HPDE6-E6E7 (cell line): ENCODE results near the gene NOP16.

Source experiments
- DNase-seq: peaks from one replicate; pipeline ENCODE4 v3.0.0; 2011; ENCODE audit warnings: missing footprints; ENCODE audit errors: extremely low spot score

Gene NOP16, protein sequence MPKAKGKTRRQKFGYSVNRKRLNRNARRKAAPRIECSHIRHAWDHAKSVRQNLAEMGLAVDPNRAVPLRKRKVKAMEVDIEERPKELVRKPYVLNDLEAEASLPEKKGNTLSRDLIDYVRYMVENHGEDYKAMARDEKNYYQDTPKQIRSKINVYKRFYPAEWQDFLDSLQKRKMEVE

DNA sequence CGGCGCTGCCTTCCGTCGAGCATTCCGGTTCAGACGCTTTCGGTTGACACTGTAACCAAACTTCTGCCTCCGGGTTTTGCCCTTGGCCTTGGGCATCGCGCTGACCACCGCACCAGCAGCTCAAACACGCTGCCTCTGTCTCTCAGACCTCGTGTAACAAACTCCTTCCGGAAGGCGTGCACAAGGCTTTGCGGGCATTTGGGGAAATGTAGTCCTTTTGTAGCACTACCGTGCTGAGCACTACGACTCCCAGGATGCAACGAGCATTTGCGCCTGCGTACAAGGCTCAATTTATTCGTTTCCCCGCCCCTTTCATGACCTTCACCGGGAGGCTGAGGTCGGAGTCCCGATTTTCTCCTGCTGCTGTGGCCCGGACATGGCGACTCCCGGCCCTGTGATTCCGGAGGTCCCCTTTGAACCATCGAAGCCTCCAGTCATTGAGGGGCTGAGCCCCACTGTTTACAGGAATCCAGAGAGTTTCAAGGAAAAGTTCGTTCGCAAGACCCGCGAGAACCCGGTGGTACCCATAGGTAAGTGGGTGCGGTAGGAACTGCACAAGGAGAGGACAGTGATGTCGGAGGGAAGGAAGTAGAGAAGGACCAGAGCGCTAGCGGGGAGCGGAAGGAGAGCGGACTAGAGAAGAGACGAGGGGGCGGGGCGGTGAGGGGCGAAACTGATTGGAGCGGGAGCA, at the start of gene NOP16, which contains the start of gene HIGD2A:
TSS of gene NOP16 (minus strand) at position 155 of the 691 bp plus-strand sequence. CDS start at position 96, 59 bp downstream.
TSS of gene HIGD2A (plus strand) at position 308 of the 691 bp plus-strand sequence. CDS start at position 377, 69 bp downstream.
- DNase-seq, result peak; percentile 97

DNA sequence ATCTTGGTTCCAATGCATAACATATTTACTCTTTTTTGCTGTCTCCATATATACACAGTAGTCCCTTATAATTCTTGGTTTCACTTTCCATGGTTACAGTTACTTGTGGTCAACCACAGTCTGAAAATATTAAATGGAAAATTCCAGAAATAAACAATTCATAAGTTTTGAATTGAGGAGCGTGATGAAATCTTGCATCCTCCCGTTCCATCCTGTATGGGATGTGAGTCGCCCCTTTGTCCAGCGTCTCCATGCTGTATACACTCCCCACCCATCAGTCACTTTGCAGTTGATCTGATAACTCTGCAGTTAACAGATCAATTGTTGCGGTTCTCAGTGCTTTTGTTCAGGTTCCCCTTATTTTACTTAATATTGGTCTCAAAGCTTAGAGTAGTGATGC, 48.3 kb upstream of the NOP16 start:
- DNase-seq, result no peak

DNA sequence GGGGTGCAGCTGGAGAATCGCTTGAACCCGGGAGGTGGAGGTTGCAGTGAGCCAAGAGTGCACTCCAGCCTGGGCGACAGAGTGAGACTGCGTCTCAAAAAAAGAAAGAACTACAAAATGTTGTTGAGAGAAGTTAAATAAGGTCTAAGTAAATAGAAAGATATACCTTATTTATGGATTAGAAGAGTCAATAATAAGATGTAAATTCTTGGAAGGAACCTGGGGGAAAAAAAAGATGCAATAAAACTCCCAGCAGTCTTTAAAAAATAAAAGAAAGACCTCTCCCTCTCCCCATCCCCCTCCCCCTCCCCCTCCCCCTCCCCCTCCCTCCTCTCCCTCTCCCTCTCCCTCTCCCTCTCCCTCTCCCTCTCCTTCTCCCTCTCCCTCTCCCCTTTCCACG, 44.3 kb upstream of the NOP16 start:
- DNase-seq, result no peak

DNA sequence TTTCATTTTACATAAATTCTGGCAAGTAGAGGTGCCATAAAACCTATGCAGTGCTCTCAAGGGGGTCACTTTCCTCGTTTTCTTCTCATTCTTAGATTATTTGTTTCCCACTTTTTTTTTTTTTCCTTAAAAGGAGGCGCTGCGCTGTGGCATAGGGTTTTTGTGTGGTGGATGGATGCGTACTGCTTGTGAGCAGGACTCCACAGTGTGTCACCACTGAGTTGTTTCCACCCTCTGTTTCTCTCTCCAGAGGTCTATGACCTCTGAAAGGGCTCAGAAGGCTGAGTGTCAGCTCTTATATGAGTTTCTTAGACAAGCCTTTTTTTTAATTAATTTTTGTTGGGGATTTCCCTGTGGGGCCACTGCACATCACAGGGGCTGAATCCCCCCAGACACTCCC, 41.6 kb upstream of the NOP16 start:
- no peak for DNase-seq

DNA sequence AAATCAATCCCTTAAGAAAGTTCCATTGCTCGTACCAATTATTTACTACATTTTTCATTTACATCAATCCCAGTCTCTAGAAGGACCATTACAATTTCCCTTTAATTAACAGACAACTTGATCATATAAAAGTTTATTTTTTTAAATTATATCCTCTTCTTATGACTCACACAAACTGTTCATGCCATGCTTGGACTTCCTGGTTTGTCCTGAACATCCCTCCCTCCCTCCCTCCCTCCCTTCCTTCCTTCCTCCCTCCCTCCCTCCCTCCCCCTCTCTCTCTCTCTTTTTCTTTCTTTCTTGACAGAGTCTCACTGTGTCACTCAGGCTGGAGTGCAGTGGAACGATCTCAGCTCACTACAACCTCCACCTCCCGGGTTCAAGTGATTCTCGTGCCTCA, 39.6 kb upstream of the NOP16 start:
- DNase-seq, result no peak

DNA sequence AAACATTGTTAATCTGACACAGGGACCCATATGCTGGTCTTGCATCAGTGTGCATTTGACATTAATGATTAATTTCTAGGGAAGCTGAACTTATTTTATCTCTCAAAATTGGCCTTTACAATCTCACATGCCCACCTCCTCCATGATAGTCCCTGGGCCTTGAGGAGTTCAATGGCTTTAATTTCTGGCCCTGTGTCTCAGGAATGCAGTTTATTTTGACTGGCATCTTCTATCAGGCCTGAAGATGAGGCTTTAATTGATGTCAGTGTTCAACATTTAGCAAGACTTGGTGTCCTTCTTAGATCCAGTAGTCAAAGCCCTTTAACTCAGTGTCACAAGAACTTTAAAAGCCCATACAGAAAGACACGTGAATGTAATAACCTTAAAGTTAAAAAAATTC, 38.5 kb upstream of the NOP16 start:
- no peak for DNase-seq

DNA sequence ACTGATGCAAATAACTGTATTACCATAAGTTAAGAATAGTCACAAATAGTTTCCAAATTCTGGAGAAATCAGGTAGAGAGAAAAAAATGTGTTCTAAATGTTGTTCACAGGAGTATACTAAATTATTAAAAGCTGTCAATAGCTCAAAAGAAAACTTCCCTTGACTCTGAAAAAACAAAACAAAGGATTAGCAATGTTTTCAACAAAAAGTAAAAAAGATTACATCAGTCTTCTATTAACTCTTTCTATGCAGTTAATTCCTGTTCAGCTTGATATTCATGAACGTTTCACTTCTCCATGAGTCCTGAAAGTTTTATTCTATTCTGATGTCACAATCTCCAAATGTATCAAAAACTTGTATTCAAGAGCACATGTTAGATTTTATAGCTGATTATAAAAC, 37.4 kb upstream of the NOP16 start:
- DNase-seq, result no peak

DNA sequence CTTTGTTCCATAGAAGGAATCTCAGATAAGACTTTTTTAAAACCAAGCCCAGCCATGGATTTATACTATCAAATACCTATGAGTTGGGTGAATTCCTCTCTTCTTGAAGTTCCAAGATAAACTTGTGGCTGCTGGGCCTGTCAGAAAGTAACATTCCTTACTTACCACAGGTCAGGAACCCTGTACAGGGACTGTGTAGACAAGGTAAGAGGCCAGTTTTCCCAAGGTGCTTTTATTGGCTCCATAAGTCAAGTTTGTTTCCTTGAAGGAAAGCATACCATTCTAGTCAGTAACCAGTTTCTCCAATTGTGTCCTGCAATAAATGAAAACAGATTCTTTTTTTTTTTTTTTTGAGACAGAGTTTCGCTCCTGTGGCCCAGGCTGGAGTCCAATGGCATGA, 36.7 kb upstream of the NOP16 start:
- DNase-seq, result no peak

DNA sequence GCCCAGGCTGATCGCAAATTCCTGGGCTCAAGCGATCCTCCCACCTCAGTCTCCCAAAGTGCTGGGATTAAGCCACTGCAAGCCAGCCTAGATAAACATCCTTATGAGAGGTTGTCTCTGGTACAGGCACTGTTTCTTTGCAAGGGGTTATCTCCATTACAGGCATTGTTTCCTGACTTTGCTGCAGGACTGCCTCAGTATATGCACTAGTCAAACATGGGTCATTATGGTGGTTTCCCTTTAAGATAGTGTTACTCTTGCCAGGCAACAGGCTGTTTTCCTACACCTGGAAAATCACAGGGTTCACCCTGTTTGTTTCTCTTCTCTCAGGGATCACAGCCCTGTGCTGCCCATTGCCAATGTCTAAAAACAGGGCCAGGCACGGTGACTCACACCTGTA, 35.8 kb upstream of the NOP16 start:
- DNase-seq, result no peak

DNA sequence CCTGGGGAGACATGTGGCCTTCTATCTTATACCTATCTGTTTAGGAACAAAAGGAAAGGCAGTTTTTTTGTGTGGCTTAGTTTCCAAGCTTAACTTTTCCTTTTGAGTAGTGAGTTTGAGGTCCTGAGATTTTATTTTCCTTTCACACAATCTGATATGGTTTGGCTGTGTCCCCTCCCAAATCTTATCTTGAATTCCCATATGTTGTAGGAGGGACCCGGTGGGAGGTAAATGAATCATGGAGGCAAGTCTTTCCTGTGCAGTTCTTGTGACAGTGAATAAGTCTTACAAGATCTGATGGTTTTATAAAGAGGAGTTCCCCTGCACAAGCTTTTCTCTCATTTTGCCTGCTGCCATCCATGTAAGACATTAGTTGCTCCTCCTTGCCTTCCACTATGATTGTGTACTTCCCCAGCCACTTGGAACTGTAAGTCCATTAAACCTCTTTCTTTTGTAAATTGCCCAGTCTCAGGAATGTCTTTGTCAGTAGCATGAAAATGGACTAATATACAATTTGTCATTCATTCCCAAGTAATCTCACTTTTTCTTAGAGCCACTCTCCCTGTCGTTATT, 32.7 kb upstream of the NOP16 start:
- no peak for DNase-seq

DNA sequence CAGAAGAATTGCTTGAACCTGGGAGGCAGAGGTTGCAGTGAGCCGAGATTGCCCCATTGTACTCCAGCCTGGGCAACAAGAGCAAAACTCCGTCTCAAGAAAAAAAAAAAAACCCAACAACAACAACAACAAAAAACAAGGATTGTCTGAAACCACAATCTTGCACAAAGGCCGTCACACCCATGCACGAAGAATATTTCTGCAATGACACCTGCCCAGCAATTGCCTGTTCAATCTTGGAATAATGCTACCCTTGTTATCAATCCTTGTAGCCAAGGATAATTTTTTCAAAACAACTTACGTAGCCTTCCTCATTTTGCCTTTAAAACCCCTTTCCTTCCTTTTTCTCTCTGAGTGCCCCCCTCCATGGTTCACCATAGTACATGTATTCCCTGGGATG, 31.7 kb upstream of the NOP16 start:
- no peak for DNase-seq

DNA sequence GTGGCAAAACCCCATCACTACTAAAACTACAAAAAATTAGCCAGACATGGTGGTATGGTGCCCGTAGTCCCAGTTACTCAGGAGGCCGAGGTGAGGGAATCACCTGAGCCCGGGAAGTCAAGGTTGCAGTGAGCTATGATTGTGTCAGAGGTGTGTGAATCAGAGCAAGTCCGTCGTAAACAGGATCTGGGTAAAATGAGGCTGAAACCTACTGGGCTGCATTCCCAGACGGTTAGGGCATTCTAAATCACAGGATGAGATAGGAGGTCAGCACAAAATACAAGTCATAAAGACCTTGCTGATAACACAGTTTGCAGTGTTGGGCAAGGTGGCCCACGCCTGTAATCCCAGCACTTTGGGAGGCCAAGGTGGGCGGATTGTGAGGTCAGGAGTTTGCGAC, 29.9 kb upstream of the NOP16 start:
- DNase-seq, result no peak

DNA sequence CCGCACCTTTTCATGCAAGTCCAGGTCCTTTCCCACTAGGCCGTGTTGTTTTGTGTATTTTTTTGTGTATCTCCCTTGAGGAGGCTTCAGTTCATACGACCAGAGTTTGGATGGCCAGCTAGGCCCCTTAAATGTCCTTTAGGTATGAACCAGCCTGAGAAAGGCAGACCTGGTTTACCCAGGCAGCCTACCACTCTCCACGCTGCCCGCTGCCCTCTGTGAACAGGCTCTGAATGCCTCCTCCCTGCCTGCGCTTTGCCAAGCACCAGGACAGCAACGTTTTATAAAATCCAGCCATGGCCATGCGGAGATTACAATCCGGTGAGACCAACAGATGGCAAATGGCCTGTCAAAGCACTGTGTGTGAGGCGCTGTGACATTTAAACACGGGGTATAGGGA, 28.6 kb upstream of the NOP16 start:
- DNase-seq, result no peak

DNA sequence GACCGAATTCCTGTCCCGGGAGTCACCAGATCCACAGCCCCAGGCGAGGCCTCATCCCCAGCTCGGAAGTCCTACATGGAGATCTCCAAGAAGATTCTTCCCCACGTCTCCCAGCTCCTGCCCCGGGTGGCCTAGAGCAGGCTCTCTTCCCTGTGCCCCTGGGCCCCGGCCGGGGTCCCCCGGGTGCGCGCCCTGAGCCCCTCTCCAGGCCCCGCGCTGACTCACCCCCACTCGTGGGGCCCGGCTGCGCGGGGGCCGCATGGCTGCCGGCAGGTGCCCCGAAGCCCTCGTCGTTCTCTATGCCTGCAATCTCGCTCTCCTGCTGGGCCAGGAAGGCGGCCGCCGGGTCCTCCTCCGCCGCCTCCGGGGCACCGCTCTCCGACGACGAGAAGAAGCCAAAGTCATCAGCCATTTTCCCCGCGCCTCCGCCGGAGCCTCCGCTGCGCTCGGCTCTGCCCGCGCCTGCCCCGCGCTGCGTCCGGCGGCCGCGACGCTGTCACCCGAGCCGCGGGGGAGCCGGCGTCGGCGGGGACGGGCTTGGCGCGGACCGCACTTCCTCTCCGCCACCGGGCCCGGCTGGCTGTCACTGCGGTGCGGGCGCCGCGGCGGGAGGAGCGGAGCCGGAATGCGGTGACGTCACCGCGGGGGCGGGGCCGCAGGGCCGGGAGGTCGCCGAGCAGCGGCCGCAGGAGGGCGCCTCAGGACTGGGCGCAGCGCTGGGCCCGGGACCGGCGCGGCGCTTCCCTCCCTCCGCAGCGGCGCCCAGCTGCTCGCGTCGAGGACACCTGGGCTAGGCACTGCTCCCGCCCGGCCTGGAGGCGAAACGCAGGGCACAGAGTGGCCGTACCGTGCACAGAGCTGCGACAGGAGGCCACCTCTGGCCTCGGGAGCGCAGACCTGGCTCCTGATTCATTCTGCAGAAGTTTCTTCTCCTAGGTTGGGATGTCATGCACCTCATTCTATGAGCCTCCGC, 27.8 kb upstream of the NOP16 start, which contains the start of gene CLTB:
TSS of gene CLTB (minus strand) at position 588 of the 973 bp plus-strand sequence. CDS start at position 412, 176 bp downstream.
- DNase-seq, result peak; percentile 79

DNA sequence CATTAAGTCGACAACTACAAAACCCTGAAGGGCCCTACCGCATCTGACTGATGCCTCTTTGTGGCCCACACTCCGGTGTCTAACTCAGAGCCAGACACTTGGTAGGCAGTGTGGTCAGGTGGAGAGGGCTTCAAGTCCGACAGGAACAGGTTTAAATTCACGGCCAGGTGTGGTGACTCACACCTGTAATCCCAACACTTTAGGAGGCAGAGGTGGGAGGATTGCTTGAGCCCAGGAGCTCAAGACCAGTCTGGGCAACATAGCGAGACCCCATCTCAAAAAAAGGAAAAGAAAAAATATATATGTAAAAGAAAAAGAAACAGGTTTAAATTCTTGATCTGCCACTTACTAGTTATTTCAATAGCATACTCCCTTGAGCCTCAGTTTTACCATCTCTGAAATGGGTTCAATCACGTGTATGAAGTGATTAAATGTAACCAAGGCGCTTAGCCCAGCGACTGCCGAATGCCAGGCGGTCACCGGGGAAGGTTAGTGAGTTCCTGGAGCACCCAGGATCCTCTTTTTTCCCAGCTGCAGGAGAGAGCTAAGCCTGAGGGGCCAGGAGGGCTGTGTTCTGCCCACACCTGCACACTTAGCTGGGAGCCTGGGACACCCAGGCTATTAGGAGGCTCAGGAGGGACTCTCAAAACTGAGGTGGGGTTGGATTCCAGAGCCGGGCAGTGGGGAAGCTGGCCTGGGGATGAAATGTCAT, 27.0 kb upstream of the NOP16 start:
- no peak for DNase-seq

DNA sequence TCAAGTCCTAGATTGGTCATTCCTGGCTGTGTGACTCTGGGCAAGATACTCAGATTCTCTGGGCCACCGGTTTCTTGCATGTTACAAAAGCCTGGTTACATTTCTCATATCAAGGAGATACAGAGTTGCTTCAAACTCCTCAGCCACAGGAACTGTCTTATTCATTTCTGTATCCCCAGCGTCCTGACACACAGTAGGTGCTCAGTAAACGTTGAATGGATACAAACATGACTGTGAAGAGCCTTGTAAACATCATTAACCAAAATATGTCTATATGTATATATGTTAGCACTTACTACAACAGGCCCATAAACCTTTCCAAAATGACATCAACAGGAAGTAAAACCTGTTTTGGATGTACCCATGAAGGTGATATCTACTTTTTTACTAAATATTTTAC, 26.3 kb upstream of the NOP16 start:
- no peak for DNase-seq

DNA sequence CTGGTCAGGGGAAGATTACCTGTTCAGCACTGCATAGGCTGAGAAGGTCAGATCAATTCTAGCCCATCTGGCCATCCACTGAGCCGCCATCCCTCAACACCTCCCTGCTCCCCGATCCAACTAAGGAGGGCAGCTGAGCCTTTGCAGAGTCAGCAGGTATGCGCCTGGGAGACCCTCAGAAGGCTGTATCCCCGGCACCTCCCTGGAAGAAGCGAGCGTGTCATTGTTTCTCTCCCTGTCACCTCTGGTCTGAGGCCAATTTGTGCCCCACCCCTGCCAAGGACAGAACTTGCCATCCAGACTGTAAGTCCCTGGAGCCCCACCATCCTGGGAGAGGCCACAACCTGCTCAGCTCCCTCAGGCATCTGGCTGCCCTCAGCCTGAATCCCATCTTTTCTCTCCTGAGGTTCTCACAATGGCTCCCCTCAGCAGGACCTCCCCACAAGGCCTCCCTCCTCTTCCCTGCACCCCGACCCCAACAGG, 25.4 kb upstream of the NOP16 start:
- DNase-seq, result no peak

DNA sequence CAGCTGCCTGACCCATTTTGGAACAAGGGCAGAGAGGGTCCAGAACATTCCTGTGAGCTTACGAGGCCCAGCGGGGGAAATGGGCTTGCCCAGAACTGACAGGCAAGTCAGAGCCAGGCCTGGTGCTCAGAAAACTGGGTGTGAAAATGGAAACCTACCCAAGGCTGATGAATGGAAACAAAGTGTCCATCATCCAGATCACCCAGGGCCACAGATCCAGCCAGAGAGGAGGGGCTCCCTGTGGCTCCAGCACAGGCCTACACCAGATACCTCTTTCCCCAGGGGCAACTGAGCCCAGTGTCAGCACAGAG, 24.8 kb upstream of the NOP16 start:
- peak; percentile 66 for DNase-seq

DNA sequence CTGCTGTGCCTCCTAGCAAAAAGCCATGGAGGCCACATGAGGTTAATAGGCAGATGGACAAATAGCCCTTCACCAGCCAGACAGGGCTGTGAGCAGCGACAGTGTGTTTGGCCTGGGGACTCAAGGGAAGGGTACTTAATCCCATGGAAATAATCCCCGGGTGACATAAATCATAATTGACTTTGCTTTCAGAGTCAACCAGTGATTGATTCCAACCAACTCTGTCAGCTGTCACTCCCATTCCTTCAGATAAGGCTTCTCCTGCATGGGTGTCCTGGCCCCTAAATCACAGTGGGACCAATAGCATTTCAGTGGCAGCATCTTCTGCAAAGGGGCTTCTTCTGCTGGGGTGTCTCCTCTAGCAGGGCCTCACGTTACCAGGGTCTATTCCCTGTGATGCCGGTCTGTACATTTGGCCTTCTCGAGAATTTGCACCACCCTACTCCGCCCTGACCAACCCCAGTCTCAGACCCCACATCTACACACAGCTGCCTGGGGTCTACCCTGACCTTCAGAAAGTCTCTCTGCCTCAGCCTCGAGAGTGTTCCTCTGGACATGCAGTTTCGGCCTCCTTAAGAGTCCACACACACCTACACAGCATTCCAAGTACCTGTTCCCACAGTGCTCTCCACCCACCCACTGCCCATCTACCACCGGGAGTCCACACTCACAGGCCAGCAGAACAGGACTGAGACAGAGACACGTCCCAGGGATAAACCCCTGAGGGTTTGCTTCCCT, 24.3 kb upstream of the NOP16 start:
- DNase-seq, result no peak

DNA sequence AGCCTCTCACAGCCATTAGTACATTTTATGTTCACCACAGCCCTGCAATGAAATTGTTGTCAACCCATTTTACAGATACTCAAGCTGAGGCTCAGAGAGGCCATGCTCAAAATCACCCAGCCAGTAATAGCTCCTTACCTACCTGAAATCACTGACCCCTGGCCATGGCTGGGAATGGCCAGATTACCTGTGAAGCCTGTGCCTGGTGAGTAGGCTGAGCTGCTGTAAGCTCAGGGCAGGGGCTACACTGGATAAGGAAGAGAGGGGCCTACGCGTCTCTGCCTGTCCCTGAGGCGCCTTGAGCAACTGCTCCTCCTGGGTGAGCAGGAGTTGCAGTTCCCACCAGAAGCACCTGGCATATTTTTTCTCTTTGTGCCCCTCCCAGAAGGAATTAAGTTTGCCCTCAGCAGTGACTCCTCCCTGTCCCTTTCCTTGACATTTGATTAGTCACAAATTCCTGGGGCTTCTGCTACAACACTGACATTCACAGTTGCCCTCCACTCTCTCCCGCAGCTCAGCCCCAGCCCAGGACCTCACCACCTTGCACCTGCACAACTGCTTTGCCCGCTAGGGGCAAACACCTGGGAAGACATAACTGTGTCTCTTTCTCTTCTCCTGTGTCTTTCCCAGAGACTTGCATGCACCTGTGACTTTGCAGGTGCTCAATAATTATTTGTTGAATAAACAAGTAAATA, 22.2 kb upstream of the NOP16 start:
- DNase-seq, result peak; percentile 71
